ENCODE results near the gene TRIM71. TPM values are rescaled to one million over a fixed set of nuclear protein-coding genes. Genes with fewer than 3 reads are reported as not detected.
A peak's percentile ranks its signal among the peaks of the same experiment; 100 is the strongest.

TRIM71 gene
- total and polyA plus RNA-seq, 7 donors, result not detected

- WGBS, 2 donors, result 48 to 66% methylated on average over 12 of the region's 12 CpGs
- Histone ChIP-seq H3K4me3 (no peak overlapping the region), H3K27me3 (no peaks in the 10 kb centered on the region), H3K4me1 (peaks cover 0 to 25% (median 17%) of the 10 kb centered on the region in 4 donors), H3K36me3 (no peaks in the 10 kb centered on the region), H3K9me3 (no peaks in the 10 kb centered on the region), H3K27ac (peak overlapping the region in 3 of 4 donors; percentile 28 to 43 (median 39))
- TF ChIP-seq CTCF (IDR thresholded peaks at IDR 0.05), result no peak
- no peak for TF ChIP-seq POLR2A (IDR thresholded peaks at IDR 0.05)
- TF ChIP-seq POLR2AphosphoS5 (IDR thresholded peaks at IDR 0.05), result no peak
- no peak for TF ChIP-seq EP300 (IDR thresholded peaks at IDR 0.05)
- intact Hi-C loops (cut with DNase I), result no loop called here
- no peak for DNase-seq
These were observed 55.8 kb downstream of the TRIM71 start for GRCh38 chr3:32873531-32874130.

GRCh38 chr3:32876920-32877319 lies 59.1 kb downstream of the TRIM71 start:
- WGBS, 2 donors, result 85 to 94% methylated on average over 5 of the region's 5 CpGs
- TF ChIP-seq POLR2AphosphoS5 (IDR thresholded peaks at IDR 0.05) (no peak), EP300 (IDR thresholded peaks at IDR 0.05) (no peak), POLR2A (IDR thresholded peaks at IDR 0.05) (no peak), CTCF (IDR thresholded peaks at IDR 0.05) (no peak)
- Histone ChIP-seq H3K9me3 (no peaks in the 10 kb centered on the region), H3K36me3 (no peaks in the 10 kb centered on the region), H3K4me1 (peaks cover 0 to 25% (median 17%) of the 10 kb centered on the region in 4 donors), H3K27me3 (no peaks in the 10 kb centered on the region), H3K4me3 (no peak overlapping the region), H3K27ac (no peak overlapping the region)
- intact Hi-C loops (cut with DNase I), result no loop called here
- no peak for DNase-seq

GRCh38 chr3:32877598-32877997 lies 59.8 kb downstream of the TRIM71 start:
- Histone ChIP-seq H3K9me3 (no peaks in the 10 kb centered on the region), H3K36me3 (no peaks in the 10 kb centered on the region), H3K27me3 (no peaks in the 10 kb centered on the region), H3K4me3 (no peak overlapping the region), H3K4me1 (peaks cover 0 to 23% (median 14%) of the 10 kb centered on the region in 4 donors), H3K27ac (no peak overlapping the region)
- 80 to 88% methylated on average over 2 of the region's 2 CpGs for WGBS, 2 donors
- TF ChIP-seq POLR2AphosphoS5 (IDR thresholded peaks at IDR 0.05) (no peak), CTCF (IDR thresholded peaks at IDR 0.05) (no peak), POLR2A (IDR thresholded peaks at IDR 0.05) (no peak), EP300 (IDR thresholded peaks at IDR 0.05) (no peak)
- DNase-seq, result no peak
- intact Hi-C loops (cut with DNase I), result no loop called here

GRCh38 chr3:32880225-32880624 lies 62.4 kb downstream of the TRIM71 start:
- Histone ChIP-seq H3K36me3 (no peaks in the 10 kb centered on the region), H3K4me1 (peaks cover 0 to 8% (median 0%) of the 10 kb centered on the region in 4 donors), H3K4me3 (no peak overlapping the region), H3K27me3 (no peaks in the 10 kb centered on the region), H3K9me3 (no peaks in the 10 kb centered on the region), H3K27ac (no peak overlapping the region)
- intact Hi-C loops (cut with DNase I), result no loop called here
- TF ChIP-seq POLR2AphosphoS5 (IDR thresholded peaks at IDR 0.05), result no peak
- no peak for TF ChIP-seq CTCF (IDR thresholded peaks at IDR 0.05)
- no peak for TF ChIP-seq EP300 (IDR thresholded peaks at IDR 0.05)
- 97 to 98% methylated on average over 1 of the region's 1 CpG for WGBS, 2 donors
- DNase-seq, result no peak

- Histone ChIP-seq H3K9me3 (no peaks in the 10 kb centered on the region), H3K36me3 (no peaks in the 10 kb centered on the region), H3K4me1 (no peaks in the 10 kb centered on the region), H3K27ac (no peak overlapping the region), H3K27me3 (no peaks in the 10 kb centered on the region), H3K4me3 (no peak overlapping the region)
- no peak for TF ChIP-seq EP300 (IDR thresholded peaks at IDR 0.05)
- intact Hi-C loops (cut with DNase I), result no loop called here
- DNase-seq, result no peak
- WGBS, 2 donors, result 87 to 97% methylated on average over 2 of the region's 2 CpGs
These were observed 63.8 kb downstream of the TRIM71 start for GRCh38 chr3:32881624-32882023.
